ENCODE measurements around the gene FTH1. TPM values are rescaled to one million over a fixed set of nuclear protein-coding genes. Genes with fewer than 3 reads are reported as not detected.
A peak's percentile ranks its signal among the peaks of the same experiment; 100 is the strongest.
"Not testable (repeated sequence)": the region's sequence is repeated elsewhere in the genome, so short reads cannot be mapped to it uniquely, and the experiment has no call there.

Gene FTH1
- polyA plus RNA-seq (ENCODE audit: insufficient read length in 4 of 4) = 1,000 to 10,000 TPM; 1,796 to 2,281 (median 2,069) TPM

DNA sequence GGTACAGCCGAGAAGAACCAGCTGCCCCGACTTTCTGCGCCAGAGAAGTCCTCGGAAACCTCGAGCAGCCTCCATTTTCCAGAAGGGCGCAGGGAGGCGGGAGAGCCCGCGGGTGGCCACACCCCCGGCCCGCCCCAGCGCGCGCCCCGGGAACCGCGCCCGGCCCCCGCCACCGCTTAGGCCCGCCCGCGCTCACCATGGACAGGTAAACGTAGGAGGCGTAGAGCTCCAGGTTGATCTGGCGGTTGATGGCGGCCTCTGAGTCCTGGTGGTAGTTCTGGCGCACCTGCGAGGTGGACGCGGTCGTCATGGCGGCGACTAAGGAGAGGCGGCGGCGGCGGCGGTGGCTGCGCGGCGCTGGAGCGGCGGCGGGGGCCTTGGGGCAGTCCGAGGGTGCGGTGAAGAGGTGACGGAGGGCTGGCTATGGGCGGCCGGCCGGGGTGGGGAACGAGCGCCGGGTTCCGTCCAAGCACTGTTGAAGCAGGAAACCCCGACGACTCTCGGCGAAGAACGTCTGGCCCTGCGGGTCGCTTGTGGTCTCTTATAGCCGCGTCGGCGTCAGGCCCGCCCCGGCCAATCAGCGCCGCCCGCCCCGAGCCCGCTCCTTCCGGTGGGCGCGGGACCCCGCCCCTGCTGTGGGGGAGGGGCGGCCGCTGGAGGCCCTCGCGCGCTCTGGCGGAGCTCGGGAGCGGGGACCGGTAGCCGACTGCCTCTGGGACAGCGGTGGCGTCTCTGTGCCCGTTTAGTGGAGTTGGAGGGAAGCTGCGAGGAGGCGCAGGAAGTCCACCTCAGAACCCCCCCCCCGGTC lies at the start of gene FTH1:
Gene FTH1 (minus strand): TSS at position 519 of the 808 bp plus-strand sequence. CDS start 209 bp downstream, at position 310.
- peak in 3 of 4 donors; percentile 83 to 88 (median 88) for DNase-seq (ENCODE audit: low read depth in 4 of 4, low spot score in 3 of 4)

DNA sequence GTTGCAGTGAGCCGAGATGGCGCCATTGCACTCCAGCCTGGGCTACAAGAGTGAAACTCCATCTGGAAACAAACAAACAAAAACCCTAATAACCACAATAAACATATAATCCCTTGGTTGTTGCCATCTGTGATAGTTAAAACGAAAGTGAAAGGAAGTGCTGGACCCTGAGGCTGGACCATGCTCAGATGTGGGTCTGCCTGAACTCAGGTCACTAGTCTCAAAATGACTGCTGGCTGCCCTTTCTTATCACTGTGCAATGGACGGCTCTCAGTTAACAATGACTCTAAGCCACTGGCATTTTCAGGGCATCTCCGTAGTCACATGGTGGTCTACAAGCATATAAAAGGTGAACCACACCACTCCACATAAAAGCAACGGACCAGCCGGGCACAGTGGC lies 48.2 kb upstream of the FTH1 start:
- DNase-seq (ENCODE audit: low read depth in 4 of 4, low spot score in 3 of 4) = no peak

DNA sequence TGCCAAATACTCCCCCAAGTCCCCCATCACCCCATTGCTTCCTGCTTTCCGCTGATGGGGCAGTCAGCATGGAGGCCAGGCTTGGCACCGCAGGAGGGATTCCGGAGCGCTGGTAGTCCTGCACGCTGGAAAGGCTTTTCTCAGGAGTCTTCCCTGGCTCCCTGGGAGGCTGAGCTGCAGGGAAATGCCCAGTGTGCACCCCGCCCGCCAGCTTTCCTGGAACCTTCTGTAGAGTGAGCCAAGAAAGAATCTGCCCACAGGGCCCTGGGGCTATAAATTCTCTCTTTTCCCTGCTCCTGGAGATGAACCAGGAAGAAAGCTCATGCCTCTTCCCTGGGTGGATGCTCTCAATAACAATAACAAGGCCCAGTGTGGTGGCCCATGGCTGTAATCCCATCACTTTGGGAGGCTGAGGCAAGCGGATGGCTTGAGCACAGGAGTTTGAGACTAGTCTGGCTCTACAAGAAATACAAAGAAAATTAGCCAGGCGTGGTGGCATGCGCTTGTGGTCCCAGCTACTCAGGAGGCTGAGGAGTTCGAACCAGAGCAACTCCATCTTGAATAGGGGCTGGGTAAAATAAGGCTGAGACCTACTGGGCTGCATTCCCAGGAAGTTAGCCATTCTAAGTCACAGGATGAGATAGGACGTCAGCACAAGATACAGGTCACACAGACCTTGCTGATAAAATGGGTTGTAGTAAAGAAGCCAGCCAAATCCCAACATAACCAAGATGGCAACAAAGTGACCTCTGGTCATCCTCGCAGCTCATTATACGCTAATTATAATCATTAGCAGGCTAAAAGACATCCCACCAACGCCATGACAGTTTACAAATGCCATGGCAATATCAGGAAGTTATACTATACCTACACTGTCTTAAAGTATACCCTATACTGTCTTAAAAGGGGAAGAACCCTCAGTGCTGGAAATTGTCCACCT lies 46.4 kb upstream of the FTH1 start:
- no peak for DNase-seq (ENCODE audit: low read depth in 4 of 4, low spot score in 3 of 4)

DNA sequence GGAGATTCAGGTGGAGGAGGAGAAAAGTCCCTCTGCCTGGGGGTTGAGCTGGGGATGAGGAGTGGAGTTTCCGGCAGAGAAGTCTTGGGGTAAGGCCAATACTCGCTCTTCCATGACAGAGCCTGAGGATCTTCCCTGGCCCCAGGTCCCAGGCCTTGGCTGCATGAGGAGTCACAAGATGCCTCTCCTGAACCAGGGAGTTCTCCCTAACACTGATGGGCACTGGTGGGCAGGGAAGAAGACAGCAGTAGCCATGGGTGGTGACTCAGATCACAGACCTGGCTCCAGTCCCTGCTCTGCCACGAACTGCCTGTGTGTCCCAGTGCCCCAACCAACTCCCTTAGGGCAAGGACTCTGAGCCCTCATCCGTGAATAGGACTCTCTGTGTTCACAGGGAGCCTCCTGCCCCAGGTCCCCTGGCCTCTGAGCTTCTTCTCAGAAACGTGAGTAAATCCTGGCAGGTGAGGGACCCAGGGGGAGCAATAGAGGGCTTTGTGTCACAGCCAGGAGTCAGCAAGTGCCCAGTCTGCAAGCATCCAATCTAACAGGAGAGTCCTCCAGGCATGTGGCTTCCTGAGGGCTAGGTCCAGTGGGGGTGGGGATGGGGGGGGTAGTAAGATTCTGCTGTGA lies 45.5 kb upstream of the FTH1 start:
- DNase-seq (ENCODE audit: low read depth in 4 of 4, low spot score in 3 of 4) = no peak

DNA sequence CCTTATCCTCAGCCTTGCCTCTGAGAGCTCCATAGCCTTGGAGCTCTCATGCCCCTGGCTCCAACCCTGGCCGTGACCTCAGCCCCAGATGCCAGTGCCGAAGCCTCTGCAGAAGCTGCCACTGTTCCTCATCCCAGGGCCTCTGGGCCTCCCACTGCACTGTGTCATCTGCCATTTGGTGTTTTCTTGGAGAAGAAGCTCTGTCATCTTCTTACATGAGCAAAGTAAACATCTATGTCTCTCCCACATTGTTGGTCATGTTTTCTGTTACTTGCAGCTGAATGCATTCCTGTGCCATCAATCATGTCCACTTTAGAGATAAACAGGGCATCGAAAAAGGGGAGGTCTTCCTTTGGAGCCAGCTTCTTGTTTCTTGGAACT lies 45.0 kb upstream of the FTH1 start:
- no peak for DNase-seq (ENCODE audit: low read depth in 4 of 4, low spot score in 3 of 4)

DNA sequence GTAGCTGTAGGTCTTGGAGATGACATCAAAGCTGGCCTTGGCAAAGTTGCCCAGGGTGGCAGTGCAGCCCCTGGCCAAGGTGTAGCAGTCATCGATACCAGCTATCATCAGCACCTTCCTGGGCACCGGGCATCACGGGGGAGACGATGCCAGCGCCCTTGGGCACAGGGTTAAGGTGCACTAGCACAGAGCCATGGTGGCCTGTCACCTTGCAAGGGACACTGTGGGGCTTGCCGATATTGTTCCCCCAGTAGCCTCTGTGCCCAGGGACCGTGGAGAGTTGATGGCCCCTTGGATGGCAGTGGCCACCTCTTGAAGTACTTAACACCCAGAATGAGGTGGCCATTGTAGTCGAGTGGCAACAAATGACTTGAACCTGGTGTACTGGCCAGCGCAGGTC lies 44.4 kb upstream of the FTH1 start:
- no peak for DNase-seq (ENCODE audit: low read depth in 4 of 4, low spot score in 3 of 4)

DNA sequence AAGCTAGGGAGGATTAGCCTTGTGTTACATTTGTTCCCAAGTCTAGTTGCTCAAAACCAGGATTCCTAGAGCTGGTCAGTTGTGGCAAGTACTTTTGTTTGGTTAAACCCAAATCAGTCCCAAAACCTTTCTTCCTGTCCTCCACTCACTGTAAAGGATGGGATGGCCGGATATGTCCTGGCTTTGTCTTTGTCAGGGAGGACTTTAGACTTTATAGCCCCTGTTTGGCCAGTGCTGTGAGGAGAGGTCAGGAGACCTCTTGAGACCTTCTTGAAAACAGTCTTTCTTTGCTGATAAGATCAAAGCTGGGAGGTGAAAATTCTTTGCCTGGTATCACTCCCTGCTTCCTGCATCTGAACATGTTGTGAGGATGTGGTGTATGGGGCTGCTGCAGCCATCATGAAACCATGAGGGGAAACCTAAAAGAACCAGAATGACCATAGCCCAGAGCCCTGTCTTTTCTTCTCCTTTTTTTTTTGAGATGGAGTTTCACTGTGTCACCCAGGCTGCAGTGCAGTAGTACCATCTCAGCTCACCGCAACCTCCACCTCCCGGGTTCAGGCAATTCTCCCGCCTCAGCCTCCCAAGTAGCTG lies 43.6 kb upstream of the FTH1 start:
- no peak for DNase-seq (ENCODE audit: low read depth in 4 of 4, low spot score in 3 of 4)

DNA sequence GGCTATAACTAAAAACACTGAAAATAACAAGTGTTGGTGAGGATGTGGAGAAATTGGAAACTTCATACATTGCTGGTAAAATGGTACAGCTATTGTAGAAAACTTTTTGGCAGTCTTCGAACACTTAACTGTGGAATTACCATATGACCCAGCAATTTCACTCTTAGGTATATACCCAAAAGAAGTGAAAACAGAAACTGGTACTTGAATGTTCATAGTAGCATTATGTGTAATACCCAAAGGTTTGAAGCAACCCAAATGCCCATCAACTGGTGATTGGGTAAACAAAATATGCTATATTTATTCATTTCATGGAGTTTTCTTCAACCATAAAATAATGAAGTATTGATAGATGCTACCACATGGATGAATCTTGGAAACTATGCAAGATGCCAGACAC lies 40.8 kb upstream of the FTH1 start:
- DNase-seq (ENCODE audit: low read depth in 4 of 4, low spot score in 3 of 4) = no peak

DNA sequence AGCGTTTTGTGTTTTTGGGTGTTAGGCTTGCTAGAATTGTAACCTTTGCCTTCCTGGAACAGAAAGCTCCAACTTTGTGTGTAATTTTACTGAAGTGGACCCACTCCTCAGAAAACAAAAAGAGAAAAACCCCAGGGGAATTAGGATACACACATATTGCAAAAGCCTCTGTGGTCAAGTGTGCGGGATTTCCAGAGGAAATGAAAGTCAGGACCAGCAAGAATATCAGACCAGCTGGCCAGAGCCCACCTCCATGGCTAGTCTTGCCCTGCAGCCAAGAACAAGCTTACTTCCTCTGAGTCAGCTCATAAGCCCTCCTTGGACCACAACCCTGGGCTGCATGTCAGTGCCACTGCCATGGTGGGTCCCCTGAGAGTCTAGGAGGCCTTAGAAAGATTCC lies 37.0 kb upstream of the FTH1 start:
- DNase-seq (ENCODE audit: low read depth in 4 of 4, low spot score in 3 of 4) = no peak

DNA sequence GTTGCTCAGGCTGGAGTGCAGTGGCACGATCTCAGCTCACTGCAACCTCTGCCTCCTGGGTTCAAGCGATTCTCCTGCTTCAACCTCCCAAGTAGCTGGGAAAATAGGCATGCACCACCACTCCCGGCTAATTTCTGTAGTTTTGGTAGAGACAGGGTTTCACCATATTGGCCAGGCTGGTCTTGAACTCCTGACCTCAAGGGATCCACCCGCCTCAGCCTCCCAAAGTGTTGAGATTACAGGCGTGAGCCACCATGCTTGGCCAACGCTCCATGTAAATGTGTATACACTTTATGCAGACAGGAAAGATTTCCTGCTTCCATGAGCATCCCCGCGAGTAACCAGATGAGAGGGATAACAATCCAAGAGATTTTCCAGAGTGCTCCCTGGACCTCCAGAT lies 34.8 kb upstream of the FTH1 start:
- DNase-seq (ENCODE audit: low read depth in 4 of 4, low spot score in 3 of 4) = not testable (repeated sequence)

DNA sequence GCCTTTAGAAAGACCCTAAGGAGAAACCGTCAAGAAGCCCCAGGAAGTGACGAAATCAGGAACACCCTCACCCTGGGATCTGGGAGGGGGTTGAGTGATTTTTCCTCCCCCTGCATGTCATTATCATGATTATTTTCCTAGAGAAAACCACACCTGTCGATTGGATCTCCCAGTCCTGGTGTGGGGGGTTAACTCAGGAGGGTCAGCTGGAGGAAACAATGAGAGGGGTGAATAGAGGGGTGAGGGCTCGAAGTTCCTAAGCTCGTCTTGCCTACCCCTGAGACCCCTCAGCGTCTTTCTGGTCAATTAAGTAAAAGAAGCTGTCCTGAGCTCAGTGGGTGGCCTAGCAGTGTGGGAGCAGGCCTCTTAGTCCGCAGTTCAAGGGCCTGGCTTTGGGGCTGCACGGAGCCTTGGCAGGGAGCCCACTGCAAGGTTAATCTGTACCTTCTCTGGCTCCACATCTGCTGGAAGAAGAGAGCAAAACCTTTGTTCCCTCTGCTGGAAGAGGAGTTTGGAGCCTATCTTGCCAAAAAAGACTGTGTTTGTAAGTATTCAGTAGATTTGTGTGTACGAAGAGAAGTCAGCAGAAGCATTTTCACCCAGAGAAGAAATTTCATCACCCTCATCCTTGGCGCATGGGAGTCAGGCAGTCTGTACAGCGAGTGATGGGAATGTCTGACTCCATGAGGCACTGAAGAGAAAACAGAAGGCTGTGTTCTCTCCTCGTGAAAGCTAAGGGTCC lies 34.2 kb upstream of the FTH1 start:
- DNase-seq (ENCODE audit: low read depth in 4 of 4, low spot score in 3 of 4) = peak in 1 of 4 donors; percentile 26

DNA sequence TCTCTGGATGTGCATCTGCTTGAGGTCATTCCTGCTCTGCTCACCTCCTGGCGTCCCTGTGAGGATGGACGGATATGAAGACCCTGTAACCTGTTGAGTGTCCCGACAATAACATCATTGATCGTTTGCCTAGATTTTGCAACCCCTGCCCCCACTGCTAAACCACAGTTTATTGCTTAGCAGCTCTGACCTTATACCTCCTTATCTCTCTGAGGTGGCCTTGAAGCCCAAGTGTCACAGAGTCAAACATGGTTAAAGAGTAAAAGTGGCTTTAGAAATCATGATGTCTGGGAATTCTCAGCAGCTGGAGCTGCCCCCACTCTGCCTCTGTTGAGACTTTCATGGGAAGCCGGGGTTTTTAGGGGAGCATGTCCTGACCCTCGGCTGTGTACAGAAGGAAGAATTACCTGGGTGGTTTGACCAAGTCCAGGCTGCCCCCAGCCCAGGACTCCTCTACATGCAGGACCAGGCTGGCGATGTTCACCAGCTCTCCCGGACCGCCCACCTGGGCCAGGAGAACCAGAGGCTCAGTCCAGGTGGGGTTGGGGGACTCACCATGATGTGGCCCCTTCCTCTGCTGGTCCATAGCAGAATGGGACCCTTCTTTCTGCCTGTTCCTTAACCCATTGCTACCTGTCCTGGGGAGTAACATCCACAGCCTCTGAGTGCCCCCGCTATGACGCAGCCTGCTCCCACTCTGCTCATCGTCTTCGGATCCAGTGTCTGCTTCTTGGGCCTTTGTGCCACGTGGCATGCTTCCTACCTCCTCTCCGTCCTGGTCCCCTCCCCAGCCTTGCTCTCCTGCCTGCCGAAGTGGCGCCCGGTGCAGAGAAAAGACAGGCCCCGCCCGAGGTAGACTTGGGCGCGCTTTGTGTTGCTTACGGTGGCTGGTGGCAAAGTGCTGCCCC lies 33.4 kb upstream of the FTH1 start:
- DNase-seq (ENCODE audit: low read depth in 4 of 4, low spot score in 3 of 4) = no peak

DNA sequence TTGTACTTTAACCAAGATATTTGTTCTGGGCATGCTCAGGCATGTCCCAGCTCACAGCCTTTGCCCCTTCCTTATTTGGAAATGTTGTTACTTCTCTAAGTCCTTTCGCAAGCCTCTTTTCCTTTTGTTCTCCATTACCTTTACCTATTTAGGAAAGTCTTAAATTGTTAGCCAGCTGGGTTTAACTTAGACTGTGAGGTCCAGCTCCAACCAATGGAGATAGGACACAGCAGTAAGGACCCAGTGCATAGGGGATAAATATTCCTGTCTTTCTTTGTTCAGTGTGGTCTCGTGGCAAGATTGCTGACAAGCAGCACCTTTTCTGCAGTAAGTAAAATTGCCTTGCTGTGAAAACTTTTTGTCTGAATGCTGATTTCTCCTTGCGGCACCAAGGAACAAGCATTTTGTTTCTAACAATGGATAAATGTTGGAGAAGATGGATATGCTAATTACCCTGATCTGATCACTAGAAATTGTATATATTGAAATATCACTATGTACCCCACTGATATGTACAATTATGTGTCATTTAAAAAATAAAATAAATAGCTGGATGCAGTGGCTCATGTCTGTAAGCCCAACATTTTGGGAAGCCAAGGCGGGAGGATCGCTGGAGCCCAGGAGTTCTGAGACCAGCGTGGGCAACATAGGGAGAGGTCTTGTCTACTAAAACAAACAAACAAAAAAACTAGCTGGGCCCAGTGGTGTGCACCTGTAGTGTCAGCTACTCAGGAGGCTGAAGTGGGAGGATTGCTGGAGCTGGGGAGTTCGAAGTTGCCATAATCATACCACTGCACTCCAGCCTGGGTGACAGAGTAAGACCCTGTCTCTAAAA lies 31.9 kb upstream of the FTH1 start:
- DNase-seq (ENCODE audit: low read depth in 4 of 4, low spot score in 3 of 4) = no peak

DNA sequence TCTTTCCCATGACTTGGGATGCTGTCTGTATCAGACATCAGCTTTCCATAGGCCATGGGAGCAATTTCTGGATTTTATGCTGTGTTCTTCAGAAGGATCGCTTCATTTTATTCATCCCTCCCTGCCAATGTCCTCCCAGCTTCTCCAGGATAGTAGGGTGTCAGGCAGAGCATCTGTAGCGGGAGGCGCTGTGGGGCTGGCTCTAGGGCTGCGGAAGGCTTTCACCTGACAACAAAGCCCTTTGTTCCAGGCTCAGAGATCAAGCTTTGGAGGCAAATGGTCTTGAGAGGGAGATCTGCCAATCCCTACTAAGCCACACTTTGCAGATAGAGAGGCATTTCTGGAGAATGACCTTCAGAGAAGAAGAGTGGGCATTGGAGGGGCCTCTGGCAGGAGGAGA lies 29.5 kb upstream of the FTH1 start:
- DNase-seq (ENCODE audit: low read depth in 4 of 4, low spot score in 3 of 4) = no peak

DNA sequence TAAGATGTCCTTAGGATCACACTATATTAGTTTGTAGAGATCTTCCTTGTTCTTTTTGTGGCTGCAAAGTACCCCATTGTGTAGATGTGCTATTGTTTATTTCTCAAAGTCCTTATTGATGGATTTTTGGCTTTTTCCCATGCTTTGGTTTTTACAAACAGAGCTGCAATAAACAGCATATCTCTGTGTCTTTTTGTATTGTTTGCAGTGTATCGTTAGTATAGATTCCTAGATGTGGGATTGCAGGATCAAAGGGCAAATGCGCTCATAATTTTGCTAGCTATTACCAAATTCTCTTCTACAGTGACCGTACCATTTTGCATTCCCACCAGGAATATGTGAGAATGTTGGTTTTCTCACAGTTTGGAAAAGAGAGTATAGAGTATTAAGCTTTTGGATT lies 27.5 kb upstream of the FTH1 start:
- no peak for DNase-seq (ENCODE audit: low read depth in 4 of 4, low spot score in 3 of 4)

DNA sequence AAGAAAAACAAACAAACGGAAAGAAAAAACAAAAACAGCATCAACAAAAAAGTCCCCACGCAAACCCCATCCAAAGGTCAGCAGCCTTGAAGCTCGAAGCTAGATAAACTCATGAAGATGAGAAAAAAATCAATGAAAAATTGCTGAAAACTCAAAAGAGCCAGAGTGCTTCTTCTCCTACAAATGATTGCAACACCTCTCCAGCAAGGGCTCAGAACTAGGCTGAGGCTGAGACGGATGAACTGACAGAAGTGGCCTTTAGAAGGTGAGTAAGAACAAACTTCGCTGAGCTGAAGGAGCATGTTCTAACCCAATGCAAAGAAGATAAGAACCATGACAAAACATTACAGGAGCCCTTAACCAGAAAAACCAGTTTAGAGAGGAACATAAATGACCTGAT lies 18.4 kb upstream of the FTH1 start:
- DNase-seq (ENCODE audit: low read depth in 4 of 4, low spot score in 3 of 4) = no peak

DNA sequence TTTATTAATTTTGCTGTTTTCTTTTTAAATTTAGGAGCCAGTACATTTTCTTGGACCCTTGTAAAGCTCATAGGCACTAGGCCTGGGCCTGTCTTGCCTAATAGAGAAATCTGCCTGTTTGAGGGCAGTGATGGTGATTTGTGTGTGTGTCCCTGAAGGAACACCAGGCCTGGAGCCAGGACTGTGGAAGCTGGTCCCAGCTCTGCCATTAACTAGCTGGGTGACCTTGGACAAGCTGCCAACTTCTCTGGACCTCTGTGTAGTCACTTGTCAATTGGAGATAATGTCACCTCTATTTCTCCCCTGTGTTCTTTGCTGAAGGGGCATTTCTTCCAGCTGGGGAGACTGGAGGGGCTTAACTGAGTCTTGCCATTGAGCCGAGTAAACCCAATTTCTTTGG lies 16.0 kb upstream of the FTH1 start:
- DNase-seq (ENCODE audit: low read depth in 4 of 4, low spot score in 3 of 4) = no peak

Measured in left renal pelvis (tissue), 4 donors.